Stimulated activated CD8-positive, alpha-beta memory T cell treated with anti-CD3 and anti-CD28 coated beads, Interleukin-4, amount 100 ng/mL, for 24 hours (primary cell): Measurements from ENCODE around the gene CCT8.

Source experiments
- DNase-seq: peaks from one replicate; pipeline ENCODE4 v3.0.0-alpha.2; 2020; ENCODE audit warnings: low read depth

Gene CCT8

GRCh38 chr21:29078869-29079767, 5.7 kb upstream of the CCT8 start:
- DNase-seq = peak; percentile 15

GRCh38 chr21:29077651-29078090, 4.2 kb upstream of the CCT8 start:
- DNase-seq = no peak

- peak; percentile 60 for DNase-seq
These were observed 3.5 kb upstream of the CCT8 start for GRCh38 chr21:29076731-29077640.

- no peak for DNase-seq
These were observed 2.4 kb upstream of the CCT8 start for GRCh38 chr21:29075706-29076466.

DNA sequence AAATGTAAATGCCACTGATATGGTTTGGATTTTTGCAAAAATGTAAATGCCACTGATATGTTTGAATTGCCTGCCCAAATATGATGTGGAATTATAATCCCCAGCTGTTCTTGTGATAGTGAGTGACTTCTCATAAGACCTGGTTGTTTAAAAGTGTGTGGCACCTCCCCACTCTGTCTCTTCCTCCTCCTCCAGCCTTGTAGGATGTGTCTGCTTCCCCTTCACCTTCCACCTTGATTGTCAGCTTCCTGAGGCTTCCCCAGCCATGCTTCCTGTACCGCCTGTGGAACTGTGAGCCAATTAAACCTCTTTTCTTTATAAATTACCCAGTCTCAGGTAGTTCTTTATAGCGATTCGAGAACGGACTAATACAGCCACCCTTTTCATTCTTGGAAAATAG, 1.3 kb upstream of the CCT8 start:
- DNase-seq = no peak

GRCh38 chr21:29074007-29074376, 544 bp upstream of the CCT8 start:
- no peak for DNase-seq

DNA sequence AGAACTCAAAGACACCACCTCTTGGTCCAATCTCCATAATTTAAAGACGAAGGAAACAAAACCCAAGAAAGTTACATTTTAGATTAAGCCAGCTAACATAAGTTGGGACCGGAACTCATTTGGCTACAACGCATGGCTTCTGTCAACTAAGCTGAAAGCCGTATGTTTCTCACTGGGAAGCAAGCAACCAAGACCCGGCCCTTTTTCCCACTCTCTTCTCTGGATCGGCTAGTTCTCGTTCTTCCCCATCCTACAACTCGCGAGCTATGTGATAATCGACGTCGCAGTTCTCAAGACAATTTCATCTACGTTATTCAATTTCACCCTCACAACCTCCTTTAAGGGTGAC, 601 bp downstream of the CCT8 start:
- no peak for DNase-seq

DNA sequence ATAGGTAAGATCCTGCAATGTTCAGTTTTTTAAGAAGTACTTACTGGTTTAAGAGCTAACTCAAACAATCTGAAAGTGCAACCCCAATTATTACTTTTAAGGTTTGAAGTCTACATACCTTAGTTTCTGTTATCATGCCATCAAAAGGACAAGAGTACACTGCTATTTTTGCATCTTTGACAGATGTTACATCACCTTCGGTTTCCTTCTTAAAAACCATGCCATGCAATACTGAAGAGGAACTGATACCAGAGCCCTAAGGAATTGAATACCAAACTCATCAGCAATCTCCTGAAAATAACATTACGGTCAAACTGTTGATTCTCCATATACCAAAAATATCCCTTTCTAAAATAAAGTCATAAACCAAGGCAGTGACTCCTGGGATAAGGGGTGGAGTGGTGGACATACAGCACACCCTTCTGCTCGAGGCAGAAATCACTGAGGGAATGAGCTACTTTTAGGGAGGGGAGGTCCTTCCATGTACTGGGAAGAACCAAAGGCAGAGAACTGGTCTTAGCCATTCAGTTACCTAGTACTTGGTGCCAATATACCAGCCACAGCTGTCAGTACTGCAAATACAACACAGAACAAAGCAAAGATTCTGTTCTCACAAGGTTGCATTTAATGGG, 8.5 kb downstream of the CCT8 start:
- DNase-seq = no peak

DNA sequence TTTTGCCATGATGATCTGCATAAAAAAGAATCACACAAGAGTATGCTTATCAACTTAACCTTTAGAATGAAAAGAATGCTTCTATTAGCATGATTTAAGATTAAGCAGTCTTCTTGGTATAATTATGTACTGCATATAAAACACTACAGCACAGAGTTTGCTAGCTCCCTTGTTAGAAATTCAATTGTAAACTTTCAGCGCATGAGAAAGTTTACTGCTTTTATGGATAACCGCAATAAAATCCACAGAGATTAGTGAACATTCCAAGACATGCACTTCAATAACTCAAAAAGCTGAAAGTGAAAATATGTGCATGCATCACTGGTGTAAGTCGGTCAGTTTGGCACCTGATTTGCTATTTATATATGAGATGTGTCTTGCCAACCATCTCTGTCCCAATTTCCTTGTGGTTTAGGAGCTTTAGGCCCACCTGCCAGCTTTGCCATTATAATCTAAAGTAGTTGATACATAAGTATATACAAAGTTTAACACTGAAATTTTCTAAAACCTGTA, 16.9 kb downstream of the CCT8 start:
- DNase-seq = no peak

- DNase-seq = no peak
These were observed 17.4 kb downstream of the CCT8 start for GRCh38 chr21:29056005-29056404.

GRCh38 chr21:29055080-29055479, 18.4 kb downstream of the CCT8 start:
- no peak for DNase-seq

DNA sequence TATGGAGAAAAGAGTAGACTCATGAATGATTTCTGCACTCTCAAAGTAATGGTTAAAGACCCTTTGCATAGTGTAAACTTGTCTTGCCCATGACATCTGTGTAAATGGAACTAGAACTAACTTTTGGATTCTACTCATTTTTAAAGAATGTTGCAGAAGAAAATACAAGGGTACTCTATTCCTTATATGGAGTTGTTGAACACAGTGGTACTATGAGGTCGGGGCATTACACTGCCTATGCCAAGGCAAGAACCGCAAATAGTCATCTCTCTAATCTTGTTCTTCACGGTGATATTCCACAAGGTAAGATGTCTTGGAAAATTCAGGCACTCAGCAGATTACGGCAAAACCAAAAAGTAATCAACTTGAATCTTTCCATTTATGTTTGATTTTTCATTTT, 19.8 kb downstream of the CCT8 start:
- DNase-seq = no peak

- no peak for DNase-seq
These were observed 20.4 kb downstream of the CCT8 start for GRCh38 chr21:29053011-29053553.

GRCh38 chr21:29052224-29052623, 21.2 kb downstream of the CCT8 start:
- no peak for DNase-seq

DNA sequence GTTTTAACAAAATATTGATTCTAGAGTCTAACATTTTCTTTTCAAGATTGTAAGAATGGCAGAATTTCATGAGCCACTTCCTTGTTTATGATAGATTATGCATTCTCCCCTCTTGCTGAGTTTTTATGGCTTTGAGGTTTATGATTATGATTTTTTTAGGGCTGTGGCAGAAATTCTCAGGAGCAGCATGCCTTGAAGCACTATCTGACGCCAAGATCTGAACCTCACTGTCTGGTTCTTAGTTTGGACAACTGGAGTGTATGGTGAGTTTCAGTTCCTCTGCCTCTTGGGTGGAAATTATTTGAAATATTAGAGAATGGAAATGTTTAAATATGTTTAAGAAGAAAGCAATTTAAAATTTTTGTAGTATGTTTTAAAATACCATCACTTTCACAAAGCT, 38.8 kb downstream of the CCT8 start:
- no peak for DNase-seq

DNA sequence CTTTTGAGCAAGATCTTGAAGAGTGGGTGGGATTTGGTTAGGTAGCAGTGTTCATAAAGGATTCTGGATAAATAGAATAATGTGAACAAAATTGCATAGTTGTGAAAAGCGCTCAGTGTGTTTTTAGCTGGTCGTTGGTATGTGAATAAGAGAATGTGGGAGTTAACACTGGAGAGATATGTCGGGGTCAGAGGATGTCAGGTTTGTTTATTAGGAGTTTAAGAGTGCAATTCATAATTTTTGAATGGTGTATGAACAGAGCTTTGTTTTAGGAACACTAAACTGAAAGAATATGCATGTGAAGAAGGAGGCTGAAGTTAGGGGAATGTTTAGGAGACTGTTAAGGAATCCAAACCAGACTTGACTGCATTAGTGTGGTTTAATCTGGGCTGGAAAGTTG, 39.6 kb downstream of the CCT8 start:
- DNase-seq = no peak

DNA sequence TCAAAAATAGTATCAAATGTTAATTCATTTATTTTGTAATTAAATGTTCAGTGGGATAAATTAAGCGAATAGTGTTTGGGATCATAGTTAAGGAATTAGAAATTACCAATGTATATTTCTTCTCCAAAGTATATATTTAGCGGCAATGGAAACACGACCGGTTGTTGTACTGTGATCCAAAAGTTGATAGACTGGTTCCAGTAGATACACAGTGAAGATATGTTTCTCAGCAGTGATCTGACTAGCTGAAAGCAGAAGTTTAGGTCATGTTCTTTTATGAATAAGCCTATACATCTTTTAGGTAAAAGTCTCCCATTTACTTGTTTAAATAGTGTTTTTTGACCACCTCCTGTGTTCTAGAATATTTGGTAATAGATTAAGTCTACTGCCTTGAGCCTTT, 40.1 kb downstream of the CCT8 start:
- DNase-seq = no peak

DNA sequence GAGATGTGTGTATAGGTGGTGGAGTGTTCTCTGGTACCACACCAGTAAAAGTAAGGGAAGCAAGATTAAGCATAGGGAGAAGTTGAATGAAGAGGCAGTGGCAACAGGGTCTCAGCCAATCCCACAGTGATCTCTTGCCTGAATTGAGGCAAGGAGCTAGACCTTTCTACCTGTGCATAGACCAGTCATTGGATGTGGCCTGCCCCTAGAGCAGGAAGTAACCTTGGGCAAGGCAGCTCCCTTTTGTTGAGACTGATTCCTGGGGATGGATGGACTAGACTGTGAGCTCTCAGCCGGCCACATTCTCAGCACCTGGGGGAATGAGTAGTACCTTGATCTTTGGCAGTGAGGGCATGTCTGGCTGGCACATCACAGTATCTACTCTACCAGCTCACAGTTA, 42.5 kb downstream of the CCT8 start:
- DNase-seq = no peak

GRCh38 chr21:29029524-29029923, 43.9 kb downstream of the CCT8 start:
- no peak for DNase-seq

DNA sequence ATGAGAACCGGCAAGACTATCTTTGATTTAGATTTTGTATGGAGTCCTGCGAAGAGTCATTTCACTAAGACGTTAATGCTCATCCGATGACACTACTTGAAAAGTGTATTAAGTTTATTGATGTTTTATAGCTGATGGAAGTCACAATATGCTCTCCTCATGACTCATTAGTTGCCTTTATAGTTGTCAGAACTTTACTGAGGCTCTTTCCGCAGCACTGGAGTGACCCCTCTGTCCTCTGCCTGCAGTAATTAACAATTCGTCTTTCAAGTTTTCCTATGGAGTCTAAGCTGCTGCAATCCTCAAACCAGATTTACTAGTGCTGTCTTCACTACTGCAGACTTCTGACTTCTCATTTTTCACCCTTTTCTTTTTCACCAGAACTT, 48.1 kb downstream of the CCT8 start:
- DNase-seq = no peak
